Testis (tissue), 3 donors: Measurements from ENCODE around the gene LSR. TPM values are rescaled to one million over a fixed set of nuclear protein-coding genes. Genes with fewer than 3 reads are reported as not detected.
"Not testable (repeated sequence)": the region's sequence is repeated elsewhere in the genome, so short reads cannot be mapped to it uniquely, and the experiment has no call there.

ENCODE experiments used
- DNase-seq: peaks from one replicate; pipeline ENCODE4 v3.0.0-alpha.2; 2019
- H3K27ac ChIP-seq, 2 donors: fragments of 200-600 bp; sonication (generic); one replicate each; pipeline ENCODE4 v1.5.1; 2019
- H3K27me3 ChIP-seq: fragments of 200-600 bp; sonication (generic); one replicate; pipeline ENCODE4 v1.5.1; 2019
- H3K36me3 ChIP-seq: fragments of 200-600 bp; sonication (generic); one replicate; pipeline ENCODE4 v1.5.1; 2017; ENCODE audit warnings: low read depth; ENCODE audit errors: missing control alignments
- H3K4me1 ChIP-seq: fragments of 200-600 bp; sonication (generic); one replicate; pipeline ENCODE4 v1.5.1; 2019
- H3K4me3 ChIP-seq, 2 donors: fragments of 200-600 bp; sonication (generic); one replicate each; pipeline ENCODE4 v1.5.1; 2017 to 2019
- H3K9me3 ChIP-seq: fragments of 200-600 bp; sonication (generic); one replicate; pipeline ENCODE4 v1.5.1; 2017
- CTCF ChIP-seq, 3 experiments: fragments of 450-650 bp in 2 of 3; fragments of 200-600 bp in 1 of 3; sonication (generic) in 1 of 3; IDR thresholded peaks; one replicate each; pipeline ENCODE4 v1.5.1; 2016 to 2019; ENCODE audit warnings: antibody characterized with exemption in 3 of 3, mild to moderate bottlenecking in 2 of 3, moderate library complexity in 1 of 3
- POLR2A ChIP-seq: fragments of 450-650 bp; IDR thresholded peaks from one replicate; pipeline ENCODE4 v1.6.1; 2017; ENCODE audit warnings: antibody characterized with exemption, mild to moderate bottlenecking, moderate library complexity
- WGBS, 2 donors: methylation state at CpG; one replicate each; pipeline ENCODE4 v1.1.5; 2018; 5-methylcytosine and 5-hydroxymethylcytosine counted together
- intact Hi-C: fragments of 100-400 bp; cut with DNase I; formaldehyde crosslinking; loops from one replicate; pipeline ENCODE4 v1.15.1; 2023; ENCODE audit warnings: low total_unique reads
- polyA plus RNA-seq: library from polyadenylated mRNA; stranded (reverse); fragments of 350-450 nt; fragmentation: Illumina TruSeq; extraction: RNeasy Lipid Tissue Mini Kit (QIAGEN cat#74804); gene quantifications from one replicate; pipeline ENCODE4 v1.2.3, GENCODE V29; 2014; ENCODE audit warnings: low read depth, low replicate concordance; ENCODE audit not compliant: insufficient read depth
- total RNA-seq, 2 donors: library from RNA; depleted of rRNA; stranded (reverse); fragments of >200 nt; gene quantifications; one replicate each; pipeline ENCODE4 v1.2.3, GENCODE V29; 2016

Gene LSR
- total and polyA plus RNA-seq, 3 donors from 2014 or later = 85.7 to 195 (median 154) TPM

GRCh38 chr19:35217649-35217990, 31.2 kb upstream of the LSR start:
- no peak overlapping the region for H3K27ac ChIP-seq

GRCh38 chr19:35219008-35219407, 29.8 kb upstream of the LSR start:
- intact Hi-C loops = no loop called here
- H3K36me3 ChIP-seq = no peaks in the 10 kb centered on the region
- no peak for DNase-seq
- TF ChIP-seq POLR2A (no peak), CTCF (IDR thresholded peaks at IDR 0.05) (no peak)
- no peaks in the 10 kb centered on the region for H3K27me3 ChIP-seq
- WGBS, 2 donors = 79 to 94% methylated on average over 1 of the region's 1 CpG
- H3K4me1 ChIP-seq = peaks cover 16% of the 10 kb centered on the region
- no peak overlapping the region for H3K4me3 ChIP-seq
- no peaks in the 10 kb centered on the region for H3K9me3 ChIP-seq
- H3K27ac ChIP-seq = no peak overlapping the region

More at GRCh38 chr19:35217649-35217990, 31.2 kb upstream of the LSR start:
- peaks cover 24% of the 10 kb centered on the region for H3K4me1 ChIP-seq
- H3K4me3 ChIP-seq = no peak overlapping the region
- DNase-seq = no peak
- no peaks in the 10 kb centered on the region for H3K36me3 ChIP-seq
- no peaks in the 10 kb centered on the region for H3K27me3 ChIP-seq
- no peak for TF ChIP-seq POLR2A
- no peak for TF ChIP-seq CTCF (IDR thresholded peaks at IDR 0.05)
- intact Hi-C loops = no loop called here
- no peaks in the 10 kb centered on the region for H3K9me3 ChIP-seq

GRCh38 chr19:35220315-35220921, 28.4 kb upstream of the LSR start:
- no peak for DNase-seq
- H3K4me1 ChIP-seq = peaks cover 9% of the 10 kb centered on the region
- TF ChIP-seq CTCF (IDR thresholded peaks at IDR 0.05) (no peak), POLR2A (no peak)
- intact Hi-C loops = no loop called here
- no peaks in the 10 kb centered on the region for H3K9me3 ChIP-seq
- WGBS, 2 donors = 52 to 60% methylated on average over 3 of the region's 3 CpGs
- H3K4me3 ChIP-seq = no peak overlapping the region
- no peaks in the 10 kb centered on the region for H3K36me3 ChIP-seq
- no peak overlapping the region for H3K27ac ChIP-seq
- H3K27me3 ChIP-seq = no peaks in the 10 kb centered on the region

- H3K4me3 ChIP-seq, H3K27ac ChIP-seq, H3K27me3 ChIP-seq, DNase-seq, H3K4me1 ChIP-seq, H3K9me3 ChIP-seq, H3K36me3 ChIP-seq, intact Hi-C loops: not testable (repeated sequence)
- 89% methylated on average over 3 to 4 of the region's 4 CpGs for WGBS, 2 donors
Measured at GRCh38 chr19:35220973-35221590, 27.7 kb upstream of the LSR start.

- no peak for DNase-seq
- intact Hi-C loops = no loop called here
- TF ChIP-seq POLR2A (no peak), CTCF (IDR thresholded peaks at IDR 0.05) (no peak)
- H3K27ac ChIP-seq = no peak overlapping the region
- WGBS, 2 donors = 80 to 98% methylated on average over 7 of the region's 7 CpGs
- H3K27me3 ChIP-seq = no peaks in the 10 kb centered on the region
- H3K36me3 ChIP-seq = no peaks in the 10 kb centered on the region
- peaks cover 9% of the 10 kb centered on the region for H3K4me1 ChIP-seq
- H3K4me3 ChIP-seq = no peak overlapping the region
- no peaks in the 10 kb centered on the region for H3K9me3 ChIP-seq
Measured at GRCh38 chr19:35222373-35223015, 26.3 kb upstream of the LSR start.
